Epithelial cell of esophagus (primary cell): ENCODE measurements around the gene CADM1.

Experiments used
- DNase-seq: peaks from one replicate; pipeline ENCODE4 v3.0.0; 2010; ENCODE audit warnings: low read depth
- H3K4me3 ChIP-seq: 2 replicates; pipeline ENCODE4 v1.5.1; 2011; ENCODE audit warnings: mild to moderate bottlenecking, low read length, control low read depth
- CTCF ChIP-seq: IDR thresholded peaks from 2 replicates; pipeline ENCODE4 v1.5.1; 2011; ENCODE audit warnings: low read depth, mild to moderate bottlenecking, low read length, control low read depth, inconsistent platforms; ENCODE audit not compliant: insufficient read depth; ENCODE audit errors: missing control alignments

The CADM1 gene

GRCh38 chr11:115148691-115149090 lies 355.5 kb downstream of the CADM1 start:
- H3K4me3 ChIP-seq, result no peak overlapping the region
- no peak for TF ChIP-seq CTCF
- no peak for DNase-seq

- TF ChIP-seq CTCF, result no peak
- H3K4me3 ChIP-seq, result no peak overlapping the region
- DNase-seq, result no peak
Observed at GRCh38 chr11:115148101-115148500, 356.1 kb downstream of the CADM1 start.

- no peak for TF ChIP-seq CTCF
- DNase-seq, result no peak
- no peak overlapping the region for H3K4me3 ChIP-seq
Observed at GRCh38 chr11:115147243-115147807, 356.9 kb downstream of the CADM1 start.

- no peak for TF ChIP-seq CTCF
- DNase-seq, result no peak
- H3K4me3 ChIP-seq, result no peak overlapping the region
Observed at GRCh38 chr11:115146425-115146824, 357.8 kb downstream of the CADM1 start.

- DNase-seq, result no peak
Observed at GRCh38 chr11:115145324-115145723, 358.9 kb downstream of the CADM1 start.

GRCh38 chr11:115144914-115145313 lies 359.3 kb downstream of the CADM1 start:
- no peak overlapping the region for H3K4me3 ChIP-seq
- TF ChIP-seq CTCF, result no peak
- no peak for DNase-seq

More at GRCh38 chr11:115145324-115145723, 358.9 kb downstream of the CADM1 start:
- TF ChIP-seq CTCF, result no peak
- H3K4me3 ChIP-seq, result no peak overlapping the region

- no peak overlapping the region for H3K4me3 ChIP-seq
- no peak for DNase-seq
- no peak for TF ChIP-seq CTCF
Observed at GRCh38 chr11:115144014-115144413, 360.2 kb downstream of the CADM1 start.
